ENCODE data around the gene HHAT.

The HHAT gene

DNA sequence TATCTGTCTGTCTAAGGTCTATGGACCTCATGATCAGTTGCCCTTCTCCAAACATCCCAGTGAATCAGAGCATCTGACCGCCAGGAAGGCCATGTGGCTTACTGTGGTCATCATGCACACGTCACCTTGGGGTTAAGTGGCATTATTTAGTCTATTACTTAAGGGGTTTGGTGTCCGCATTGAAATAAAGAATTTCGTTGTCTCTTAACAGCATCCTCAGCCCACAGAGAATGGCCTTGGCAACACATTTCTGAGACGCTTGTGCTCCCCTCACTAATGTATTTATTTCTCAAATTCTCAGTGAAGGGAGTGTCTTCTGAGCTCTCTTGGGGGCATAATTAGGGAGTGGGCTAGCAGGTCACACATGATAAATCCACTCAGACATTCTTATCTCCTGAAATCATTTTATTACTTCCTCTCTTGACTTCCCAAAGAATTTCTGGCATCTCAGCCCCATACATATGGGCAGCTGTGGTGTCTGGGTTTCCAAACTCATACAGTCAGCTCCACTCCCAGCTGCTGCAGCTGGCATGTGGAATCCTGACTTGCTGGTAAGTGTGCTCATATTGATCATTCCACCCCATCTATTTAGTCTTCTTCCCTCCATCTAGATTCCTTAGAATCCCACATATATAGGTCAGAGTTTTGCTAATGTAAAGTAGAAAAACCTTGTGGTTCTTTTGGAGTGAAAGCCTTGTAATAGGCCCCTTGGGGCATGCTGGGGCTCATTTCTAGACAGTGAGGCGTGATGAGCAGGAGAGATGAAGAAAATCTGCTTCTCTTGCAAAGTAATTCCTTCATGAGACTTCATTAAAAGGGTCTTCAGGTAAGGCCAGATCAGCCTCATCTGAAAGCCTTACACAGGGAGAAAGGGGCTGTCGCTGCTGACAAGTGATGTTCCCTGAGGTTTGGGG is 110.5 kb downstream of the HHAT start:
- DNase-seq (ENCODE audit: low read depth, low spot score), result no peak

DNA sequence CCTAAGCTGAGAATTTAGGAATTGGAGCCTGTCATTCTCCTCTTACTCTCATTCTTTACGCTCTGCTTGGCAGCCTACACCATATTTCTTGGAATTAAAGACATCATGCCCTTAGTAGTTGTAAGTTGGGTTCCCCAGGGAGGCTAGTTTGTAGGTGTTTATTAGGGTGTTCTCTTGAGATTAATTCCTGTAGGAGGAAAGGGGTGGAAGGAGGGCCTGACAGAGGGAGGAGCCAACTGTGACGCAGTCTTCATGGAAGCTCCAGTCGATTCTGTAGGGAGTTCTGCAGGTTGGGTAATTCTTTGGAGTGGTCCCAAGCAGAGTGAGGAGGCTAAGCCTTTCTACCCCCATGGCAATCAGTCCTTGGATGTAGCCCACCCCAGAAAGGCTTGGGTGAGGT is 111.4 kb downstream of the HHAT start:
- DNase-seq (ENCODE audit: low read depth, low spot score), result no peak

DNA sequence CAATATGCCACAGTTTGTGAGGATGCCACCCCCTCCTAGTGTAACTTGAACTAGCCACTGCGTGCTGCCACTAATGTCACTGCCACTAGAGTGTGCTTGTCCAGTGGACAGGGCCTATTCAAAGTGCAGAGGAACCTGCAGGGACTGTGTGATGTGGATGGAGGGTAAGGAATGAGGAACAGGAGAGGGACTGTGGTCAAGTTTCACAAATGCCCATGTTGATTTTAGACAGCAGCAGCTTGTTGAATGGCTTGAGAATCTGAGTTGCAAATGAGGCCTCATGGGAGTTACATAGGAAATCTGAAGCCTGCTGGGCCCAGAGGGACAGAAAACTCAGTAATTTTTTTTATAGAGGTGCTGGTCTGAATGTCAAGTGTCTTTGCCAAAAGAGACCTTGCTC is 112.3 kb downstream of the HHAT start:
- no peak for DNase-seq (ENCODE audit: low read depth, low spot score)

DNA sequence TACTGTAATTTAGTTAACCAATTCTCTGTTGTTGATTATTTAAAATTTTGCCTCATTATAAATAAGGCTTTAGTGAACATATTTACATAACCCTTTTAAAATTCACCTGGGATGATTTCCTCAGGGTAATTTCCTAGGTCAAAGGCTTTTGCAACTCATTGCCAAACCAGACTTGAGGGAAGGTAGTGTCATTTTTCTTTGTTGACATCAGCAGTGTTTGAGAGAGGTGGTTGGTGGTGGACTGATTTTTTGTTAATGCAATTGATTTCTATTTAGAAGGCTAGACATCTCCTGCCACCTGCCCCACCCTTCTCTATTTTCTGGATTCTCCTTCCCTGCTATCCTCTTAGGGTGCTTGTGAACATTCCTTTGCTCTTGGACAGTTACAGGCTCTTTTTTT is 116.8 kb downstream of the HHAT start:
- no peak for DNase-seq (ENCODE audit: low read depth, low spot score)

DNA sequence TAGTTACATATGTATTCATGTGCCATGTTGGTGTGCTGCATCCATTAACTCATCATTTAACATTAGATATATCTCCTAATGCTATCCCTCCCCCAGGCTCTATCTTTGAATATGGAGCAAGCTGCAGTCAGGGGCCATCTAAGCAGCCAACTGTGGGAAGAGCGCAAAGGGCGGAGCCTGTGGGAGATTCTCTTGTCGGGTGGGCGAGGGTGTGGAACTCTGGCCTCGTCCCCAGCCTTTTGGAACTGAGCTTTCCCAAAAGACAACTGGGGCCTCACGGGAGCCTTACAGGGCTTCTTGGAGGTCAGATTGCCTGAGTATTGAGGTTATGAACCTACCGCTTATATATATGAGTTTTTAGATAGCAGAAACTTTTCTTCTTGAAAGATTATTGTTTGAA is 117.2 kb downstream of the HHAT start:
- DNase-seq (ENCODE audit: low read depth, low spot score), result no peak

DNA sequence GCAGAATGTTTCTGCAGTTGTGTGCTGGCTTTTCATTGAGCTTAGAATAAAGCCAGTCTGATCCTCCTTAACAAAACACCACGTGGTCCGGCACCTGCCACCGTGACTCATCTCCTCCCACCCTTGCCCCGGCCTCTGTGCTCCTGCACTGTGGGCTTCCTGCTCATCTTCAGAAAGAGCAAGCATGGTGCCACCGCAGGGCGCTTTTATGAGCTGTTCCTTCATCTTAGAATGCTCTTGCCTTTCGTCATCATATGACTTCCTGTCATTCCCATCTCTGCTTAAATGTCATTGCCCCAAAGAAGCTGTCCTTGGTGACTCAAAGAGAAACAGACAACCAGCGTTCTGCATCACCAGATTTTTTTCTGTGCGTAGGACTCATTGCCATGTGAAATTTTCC is 117.8 kb downstream of the HHAT start:
- DNase-seq (ENCODE audit: low read depth, low spot score), result peak; percentile 47

DNA sequence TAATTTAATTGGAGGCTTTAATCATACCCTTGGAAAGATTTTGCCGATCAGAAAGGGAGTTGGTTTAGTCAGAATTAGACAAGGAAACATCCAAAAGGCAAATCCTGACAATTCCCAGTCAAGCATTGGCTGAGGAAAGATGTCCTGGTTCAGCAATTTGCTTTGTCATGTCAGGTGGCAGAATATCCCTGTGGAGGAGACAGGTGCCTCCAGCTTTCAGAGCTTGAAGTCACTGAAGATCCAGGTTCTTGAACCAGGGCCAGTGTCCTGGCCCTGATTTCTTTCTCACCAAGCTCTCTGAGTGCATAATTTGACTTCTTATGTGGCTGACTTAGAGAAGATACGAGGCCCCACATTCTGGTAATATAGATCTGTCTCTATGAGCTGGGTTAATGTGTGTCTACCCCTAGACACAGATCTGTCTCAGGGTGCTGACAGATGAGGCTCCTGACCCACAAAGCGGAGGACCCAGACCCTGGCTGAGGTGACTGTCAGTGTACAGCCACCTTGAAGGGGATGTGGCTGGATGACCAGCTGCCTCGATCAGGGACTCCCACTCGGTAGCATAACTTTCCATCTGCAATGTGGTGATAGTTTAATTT is 118.9 kb downstream of the HHAT start:
- DNase-seq (ENCODE audit: low read depth, low spot score), result no peak

DNA sequence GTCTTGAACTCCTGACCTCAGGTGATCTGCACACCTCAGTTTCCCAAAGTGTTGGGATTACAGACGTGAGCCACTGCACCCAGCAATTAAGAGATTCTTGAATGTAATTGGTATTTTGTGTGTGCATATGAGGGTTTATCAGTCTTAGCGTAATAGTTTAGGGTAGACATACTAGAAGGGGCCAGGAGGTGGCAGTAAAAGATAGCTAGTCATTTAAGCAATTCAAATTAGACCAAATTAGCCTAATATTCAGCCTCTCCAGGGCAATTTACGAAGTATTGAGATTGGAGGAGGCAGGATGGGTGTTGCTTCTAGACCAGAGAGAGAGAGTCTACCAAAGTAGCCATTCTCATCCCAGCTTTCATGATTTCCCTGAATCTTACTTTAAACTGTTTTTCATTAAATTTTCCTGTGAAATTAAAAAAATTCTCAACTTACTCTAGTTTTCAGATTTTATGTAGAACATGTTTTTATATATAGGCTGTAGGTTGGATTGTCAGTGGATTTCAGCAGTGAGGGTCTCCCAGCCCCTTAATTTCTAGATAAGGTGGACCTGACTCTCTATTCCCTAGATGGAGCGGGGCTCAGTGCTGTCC is 119.7 kb downstream of the HHAT start:
- no peak for DNase-seq (ENCODE audit: low read depth, low spot score)

DNA sequence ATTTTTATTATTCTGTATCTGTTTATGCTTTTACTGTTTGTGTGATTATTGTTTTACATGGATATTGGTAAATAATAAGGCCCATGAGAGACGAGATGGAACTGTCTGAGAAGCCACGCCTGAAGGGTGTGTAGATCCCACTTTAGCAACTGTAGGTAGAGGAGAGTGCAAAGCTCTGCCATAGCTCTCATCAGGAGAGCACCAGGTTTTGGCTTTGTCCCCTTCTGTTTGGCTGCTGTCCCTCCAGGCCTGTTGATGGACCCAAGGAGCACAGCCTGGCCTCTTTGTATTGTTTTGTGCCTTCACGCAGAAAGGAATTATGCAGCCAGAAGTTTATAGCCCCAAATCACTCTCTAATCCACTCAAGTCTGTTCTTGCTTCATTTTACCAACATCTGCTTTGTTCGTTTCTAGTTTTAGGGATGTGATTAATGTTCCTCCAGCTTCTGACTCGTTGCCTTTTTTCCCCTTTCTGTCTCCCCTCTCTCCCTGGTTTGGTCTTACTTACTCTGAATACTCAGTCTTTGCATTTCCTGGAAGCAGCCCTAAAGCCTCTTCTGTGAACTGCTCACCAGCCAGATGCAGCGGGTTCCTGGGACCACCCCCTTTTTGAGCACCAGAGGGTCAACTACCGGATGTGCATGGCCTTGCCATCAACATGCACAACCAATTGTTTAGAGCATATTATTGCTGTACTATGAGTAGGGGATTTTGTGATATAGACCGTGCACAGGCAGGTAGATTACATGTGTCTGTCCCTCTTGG is 127.3 kb downstream of the HHAT start:
- DNase-seq (ENCODE audit: low read depth, low spot score), result no peak

DNA sequence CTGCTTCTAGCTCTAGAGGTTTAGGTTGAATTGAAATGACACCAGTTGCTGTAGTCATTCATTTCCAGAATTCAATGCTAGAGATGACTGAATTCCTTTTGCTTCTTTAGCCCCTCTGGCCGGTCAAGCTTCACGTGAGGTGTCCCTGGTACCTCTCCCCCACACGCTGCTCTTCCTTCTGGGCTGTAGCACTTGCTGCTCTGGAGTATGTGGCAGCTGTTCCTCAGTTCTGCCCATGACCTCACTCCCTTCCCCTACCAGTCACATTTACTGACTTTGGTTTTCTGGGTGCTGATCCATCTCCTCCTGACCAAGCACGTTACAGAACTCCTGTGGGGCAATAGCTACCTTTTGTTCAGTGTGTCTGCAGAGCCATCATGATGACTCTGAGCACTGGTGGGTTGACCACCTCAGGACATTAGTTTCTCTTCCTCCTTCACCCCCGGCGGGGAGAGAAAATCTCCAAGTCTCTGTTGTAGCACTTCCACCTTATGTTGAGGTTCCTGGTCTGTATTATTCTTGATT is 128.1 kb downstream of the HHAT start:
- no peak for DNase-seq (ENCODE audit: low read depth, low spot score)

DNA sequence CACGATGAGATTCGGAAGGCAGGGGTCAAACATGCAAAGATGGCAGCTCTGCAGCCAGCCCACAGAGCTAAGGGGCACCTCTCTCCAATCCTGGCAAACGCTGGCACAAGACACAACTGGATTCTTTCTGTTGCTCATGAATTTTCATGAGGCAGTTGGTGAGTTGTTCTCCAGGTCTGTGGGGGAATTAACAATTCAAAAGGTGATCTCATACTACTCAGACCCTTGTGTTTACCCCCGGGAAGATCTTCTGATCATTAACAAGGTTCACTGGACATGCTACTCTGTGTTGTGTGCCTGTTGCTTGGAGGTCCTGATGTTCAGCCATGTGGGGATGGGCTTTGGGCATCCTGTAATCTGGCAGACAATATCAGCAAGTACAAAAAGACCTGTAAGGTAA is 128.9 kb downstream of the HHAT start:
- no peak for DNase-seq (ENCODE audit: low read depth, low spot score)

DNA sequence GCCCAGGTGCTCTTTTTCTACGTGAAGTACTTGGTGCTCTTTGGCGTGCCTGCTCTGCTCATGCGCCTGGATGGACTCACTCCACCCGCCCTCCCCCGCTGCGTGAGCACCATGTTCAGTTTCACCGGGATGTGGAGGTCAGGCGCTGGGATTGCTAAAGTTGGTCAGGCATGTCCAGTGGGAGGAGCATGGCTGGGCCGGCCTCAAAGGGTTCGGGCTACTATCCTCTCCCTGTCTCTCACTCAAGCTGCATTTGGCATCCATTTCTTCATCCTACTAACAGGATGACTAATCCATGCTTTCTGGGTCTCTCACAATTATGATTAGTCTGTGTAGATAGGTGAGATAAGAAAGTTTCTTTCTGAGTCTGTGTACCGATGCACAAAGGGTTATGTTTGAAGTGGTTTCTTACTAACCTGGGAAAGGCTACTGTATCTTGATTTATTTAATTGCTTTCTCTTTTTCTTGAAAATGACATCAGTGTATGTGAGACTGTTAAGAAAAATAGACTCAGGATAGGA is 135.9 kb downstream of the HHAT start:
- no peak for DNase-seq (ENCODE audit: low read depth, low spot score)

DNA sequence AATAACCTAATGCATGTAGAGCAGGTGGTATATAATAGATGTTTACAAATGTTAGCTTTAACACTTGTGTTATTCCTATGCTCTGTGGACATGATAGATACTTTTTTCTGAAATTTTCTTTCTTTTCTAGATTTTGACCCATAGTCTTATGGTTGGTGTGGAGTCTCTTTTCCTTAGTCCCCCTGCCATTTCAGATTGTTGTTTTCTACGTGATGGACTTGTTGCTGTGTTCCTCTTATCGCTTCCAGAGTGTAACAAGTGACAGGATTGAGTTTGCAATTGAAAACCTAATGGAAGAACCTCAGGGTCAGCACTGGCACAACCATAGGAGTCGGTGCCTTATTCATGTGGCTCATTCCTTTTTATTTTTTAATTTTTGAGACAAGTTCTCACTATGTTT is 136.4 kb downstream of the HHAT start:
- no peak for DNase-seq (ENCODE audit: low read depth, low spot score)

DNA sequence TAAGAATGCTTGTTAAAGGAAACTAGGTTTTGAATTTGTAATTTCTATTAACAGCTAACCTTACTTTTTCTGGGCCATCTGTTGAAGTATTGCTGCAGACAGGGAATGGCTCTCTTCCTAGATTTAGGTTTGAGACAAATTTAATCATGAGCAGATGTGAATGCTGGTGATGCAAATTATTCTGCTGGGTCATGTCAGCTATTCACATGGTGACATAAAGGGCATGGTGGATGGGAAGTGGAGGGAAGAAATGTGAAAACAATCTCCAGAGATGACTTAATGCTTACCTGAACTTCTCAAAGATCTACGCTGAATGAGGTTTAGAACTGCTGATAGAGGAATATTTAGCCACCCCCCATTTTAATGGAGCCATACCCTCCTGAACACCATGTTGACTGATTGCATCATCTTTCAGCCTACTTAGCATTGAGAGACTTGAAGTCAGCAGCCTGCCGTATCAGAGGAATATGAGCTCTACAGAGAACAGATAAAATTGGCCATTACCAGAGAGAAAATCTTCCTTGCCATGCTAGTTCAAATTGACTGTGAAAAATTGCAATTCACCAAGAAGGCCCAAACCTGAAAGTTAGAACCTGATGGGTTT is 138.8 kb downstream of the HHAT start:
- no peak for DNase-seq (ENCODE audit: low read depth, low spot score)

DNA sequence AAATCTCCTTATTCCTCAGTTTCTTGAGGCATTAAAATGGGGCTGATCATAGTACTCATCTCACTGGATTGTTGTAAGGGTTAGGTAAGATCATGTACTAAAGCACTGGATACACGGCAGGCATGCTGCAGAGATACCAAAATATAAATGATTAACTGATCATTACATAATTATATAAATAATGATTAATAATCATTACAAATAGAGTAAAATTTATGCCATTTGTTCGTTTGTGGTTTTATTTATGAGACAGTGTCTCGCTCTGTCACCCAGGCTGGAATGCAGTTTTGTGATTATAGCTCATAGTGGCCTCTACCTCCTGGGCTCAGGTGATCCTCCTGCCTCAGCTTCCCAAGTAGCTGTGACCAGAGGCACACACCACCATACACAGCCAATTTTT is 140.7 kb downstream of the HHAT start:
- no peak for DNase-seq (ENCODE audit: low read depth, low spot score)

DNA sequence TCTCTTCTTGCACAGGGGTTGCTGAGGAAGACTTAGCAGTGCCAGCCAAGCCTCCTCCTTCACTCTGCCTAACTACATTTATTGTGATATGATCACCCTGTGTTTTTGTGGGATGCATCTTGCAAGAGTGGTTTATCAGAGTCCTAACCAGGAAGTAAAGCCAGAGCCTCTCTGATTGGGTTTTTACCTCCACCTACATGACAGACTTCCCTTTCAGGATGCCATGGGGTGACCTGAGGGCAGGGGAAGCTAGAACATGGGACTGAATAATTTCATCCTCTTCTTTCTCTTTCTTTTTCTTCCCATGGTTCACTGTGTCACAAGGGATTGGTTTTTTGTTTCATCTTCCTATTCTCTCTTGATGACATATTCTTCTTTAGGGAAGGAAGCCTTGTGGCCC is 146.6 kb downstream of the HHAT start:
- DNase-seq (ENCODE audit: low read depth, low spot score), result no peak

DNA sequence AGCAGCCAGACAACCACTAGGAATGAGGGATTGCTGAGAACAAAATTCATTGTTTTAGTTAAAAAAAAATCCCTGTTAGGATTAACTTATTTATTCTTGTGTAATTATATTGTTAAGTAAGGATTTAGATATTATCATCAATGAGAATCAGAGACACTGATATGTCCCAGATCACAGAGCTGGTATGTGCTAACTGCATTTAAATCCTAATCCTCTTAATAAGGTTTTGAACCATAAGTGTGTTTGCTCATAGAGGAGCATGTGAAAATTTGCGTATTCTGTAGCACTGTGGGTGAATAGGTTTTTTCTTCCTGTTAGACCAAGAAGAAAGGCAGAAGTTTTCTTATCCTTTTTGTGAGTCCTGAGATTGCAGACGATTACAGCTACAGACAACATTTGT is 147.1 kb downstream of the HHAT start:
- DNase-seq (ENCODE audit: low read depth, low spot score), result no peak

DNA sequence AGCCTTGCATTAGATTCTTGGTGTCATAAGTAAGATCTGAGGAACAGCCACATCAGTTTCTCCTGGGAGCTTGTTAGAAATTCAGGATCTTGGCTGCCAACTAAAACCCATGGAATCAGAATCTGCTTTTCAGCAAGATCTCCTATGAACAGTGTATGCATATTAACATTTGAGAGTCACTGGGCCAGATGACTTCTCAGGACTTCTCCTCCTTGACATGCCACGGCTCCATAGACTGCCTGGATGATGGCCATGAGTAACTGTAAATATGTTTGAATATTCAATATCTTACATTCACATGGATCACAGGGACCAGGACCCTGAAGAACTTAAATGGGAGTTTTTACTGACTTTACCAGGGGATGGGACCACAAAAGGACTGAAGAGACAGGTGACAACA is 148.0 kb downstream of the HHAT start:
- DNase-seq (ENCODE audit: low read depth, low spot score), result no peak

DNA sequence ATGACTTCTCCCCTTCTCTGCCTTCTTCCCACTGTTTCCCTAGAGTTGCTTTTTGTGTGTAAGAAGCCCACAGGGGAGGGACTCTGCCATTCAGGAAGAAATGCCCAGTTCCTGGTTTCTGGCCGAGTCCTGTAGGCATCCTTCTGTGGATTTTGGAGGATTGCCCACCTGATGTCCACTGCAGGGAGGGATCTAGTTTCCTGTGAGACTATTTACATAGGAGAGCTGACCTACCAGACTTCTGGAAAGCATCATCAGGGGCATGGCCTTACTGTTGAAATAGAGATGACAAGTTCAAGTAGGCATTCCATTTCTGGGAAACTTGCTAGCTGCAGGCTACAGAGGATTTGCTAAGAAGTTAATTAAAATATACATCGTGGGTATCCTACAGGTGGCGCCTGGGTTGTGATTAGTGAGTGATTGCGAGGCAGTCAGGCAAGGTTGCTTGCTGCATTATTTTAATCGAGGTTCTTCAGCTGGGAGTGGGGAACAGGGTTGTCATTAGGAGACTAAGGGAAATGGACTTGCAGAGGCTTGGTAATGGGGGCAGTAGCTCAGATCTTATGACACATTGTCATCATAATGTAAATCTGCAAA is 148.7 kb downstream of the HHAT start:
- DNase-seq (ENCODE audit: low read depth, low spot score), result no peak

DNA sequence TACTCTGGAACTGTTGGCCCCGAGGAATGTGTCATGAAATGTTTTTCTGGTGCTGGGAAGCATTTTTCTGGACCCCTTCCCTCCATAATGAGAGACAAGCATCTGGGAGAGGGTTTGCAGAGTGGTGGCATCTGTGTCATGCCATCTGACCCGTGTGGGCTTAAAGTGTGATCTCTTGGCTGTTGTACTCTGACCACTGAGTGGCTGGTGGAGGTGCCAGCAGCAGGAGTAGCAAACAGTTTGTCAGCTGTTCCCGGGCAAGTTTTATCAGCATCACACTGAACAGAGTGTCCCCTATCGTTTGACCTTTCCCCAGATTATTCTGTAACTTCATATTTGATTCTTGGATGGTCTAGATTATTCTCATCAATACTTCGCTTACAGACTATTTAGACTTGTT is 150.1 kb downstream of the HHAT start:
- DNase-seq (ENCODE audit: low read depth, low spot score), result no peak

DNA sequence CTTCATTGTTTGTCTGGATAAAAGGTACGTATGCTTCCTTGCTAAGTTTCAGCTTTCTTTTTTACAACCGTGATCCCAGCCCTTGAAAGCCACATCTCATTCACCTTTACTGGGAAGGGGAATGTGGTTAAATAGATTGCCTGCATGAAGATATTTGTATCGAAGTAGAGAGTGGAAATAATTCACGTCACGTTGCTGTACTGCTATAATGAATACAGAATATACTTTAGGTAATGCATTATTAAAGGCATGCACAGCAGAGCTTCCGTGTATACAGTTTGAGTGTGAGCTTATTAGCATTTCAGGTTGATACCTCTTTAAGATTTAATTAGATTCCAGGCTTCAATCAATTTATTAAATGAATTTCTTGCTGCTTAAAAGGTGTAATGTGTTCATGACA is 153.8 kb downstream of the HHAT start:
- no peak for DNase-seq (ENCODE audit: low read depth, low spot score)

Measured in activated CD4-positive, CD25-positive, alpha-beta regulatory T cell treated with anti-CD3 and anti-CD28 coated beads, Interleukin-2, amount 50 U/mL, for 16 hours (primary cell).